ENCODE results near the gene CDC42SE2.

CDC42SE2 gene

DNA sequence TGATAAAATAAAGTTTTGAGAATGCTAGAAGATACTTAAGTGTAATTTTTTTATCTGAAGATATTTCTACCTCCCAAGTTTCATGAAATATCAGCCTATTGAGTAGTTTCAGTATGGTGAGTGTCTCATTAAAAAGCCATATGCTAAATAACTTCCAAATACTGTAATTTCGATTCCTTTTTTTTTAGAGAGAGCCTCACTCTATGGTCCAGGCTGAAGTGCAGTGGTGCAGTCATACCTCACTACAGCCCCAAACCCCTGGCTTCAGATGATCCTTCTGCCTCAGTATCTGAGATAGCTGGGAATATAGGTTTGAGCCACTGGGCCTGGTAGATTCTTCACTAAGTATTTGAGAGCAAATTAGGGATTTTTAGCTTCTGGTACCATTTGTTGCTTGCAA is 24.5 kb downstream of the CDC42SE2 start:
- DNase-seq (ENCODE audit: low read depth): no peak
- TF ChIP-seq MYC (IDR thresholded peaks at IDR 0.05; ENCODE audit: low read depth, low read length) (no peak), POLR2A (IDR thresholded peaks at IDR 0.05; ENCODE audit: extremely low read depth, insufficient read length) (no peak)
- TF ChIP-seq, protein P1, sequence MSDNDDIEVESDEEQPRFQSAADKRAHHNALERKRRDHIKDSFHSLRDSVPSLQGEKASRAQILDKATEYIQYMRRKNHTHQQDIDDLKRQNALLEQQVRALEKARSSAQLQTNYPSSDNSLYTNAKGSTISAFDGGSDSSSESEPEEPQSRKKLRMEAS (IDR thresholded peaks at IDR 0.05; ENCODE audit: low read depth, low read length): no peak
- TF ChIP-seq, protein P2, sequence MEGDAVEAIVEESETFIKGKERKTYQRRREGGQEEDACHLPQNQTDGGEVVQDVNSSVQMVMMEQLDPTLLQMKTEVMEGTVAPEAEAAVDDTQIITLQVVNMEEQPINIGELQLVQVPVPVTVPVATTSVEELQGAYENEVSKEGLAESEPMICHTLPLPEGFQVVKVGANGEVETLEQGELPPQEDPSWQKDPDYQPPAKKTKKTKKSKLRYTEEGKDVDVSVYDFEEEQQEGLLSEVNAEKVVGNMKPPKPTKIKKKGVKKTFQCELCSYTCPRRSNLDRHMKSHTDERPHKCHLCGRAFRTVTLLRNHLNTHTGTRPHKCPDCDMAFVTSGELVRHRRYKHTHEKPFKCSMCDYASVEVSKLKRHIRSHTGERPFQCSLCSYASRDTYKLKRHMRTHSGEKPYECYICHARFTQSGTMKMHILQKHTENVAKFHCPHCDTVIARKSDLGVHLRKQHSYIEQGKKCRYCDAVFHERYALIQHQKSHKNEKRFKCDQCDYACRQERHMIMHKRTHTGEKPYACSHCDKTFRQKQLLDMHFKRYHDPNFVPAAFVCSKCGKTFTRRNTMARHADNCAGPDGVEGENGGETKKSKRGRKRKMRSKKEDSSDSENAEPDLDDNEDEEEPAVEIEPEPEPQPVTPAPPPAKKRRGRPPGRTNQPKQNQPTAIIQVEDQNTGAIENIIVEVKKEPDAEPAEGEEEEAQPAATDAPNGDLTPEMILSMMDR (IDR thresholded peaks at IDR 0.05; ENCODE audit: low read depth, low read length): no peak
- no peak overlapping the region for H3K4me3 ChIP-seq (ENCODE audit: low read depth, low read length)

DNA sequence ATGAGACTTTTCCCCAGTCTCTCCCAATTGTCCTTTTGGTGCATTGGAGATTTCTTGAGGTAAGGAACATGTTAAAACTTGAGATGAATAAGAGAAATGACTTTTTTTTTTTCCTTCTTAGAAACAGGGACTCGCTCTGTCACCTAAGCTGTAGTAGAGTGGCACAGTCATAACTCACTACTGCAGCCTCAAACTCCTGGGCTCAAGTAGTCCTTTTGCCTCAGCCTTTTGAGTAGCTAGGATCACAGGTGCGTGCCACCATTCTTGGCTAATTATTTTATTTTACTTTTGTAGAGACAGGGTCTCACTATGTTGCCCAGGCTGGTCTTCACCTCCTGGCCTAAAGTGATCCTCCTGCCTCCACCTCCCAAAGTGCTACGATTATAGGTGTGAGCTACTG is 25.9 kb downstream of the CDC42SE2 start:
- TF ChIP-seq MYC (IDR thresholded peaks at IDR 0.05; ENCODE audit: low read depth, low read length) (no peak), POLR2A (IDR thresholded peaks at IDR 0.05; ENCODE audit: extremely low read depth, insufficient read length) (no peak)
- TF ChIP-seq, protein P1 (IDR thresholded peaks at IDR 0.05; ENCODE audit: low read depth, low read length): no peak
- TF ChIP-seq, protein P2 (IDR thresholded peaks at IDR 0.05; ENCODE audit: low read depth, low read length): no peak
- H3K4me3 ChIP-seq (ENCODE audit: low read depth, low read length): no peak overlapping the region
- DNase-seq (ENCODE audit: low read depth): no peak

DNA sequence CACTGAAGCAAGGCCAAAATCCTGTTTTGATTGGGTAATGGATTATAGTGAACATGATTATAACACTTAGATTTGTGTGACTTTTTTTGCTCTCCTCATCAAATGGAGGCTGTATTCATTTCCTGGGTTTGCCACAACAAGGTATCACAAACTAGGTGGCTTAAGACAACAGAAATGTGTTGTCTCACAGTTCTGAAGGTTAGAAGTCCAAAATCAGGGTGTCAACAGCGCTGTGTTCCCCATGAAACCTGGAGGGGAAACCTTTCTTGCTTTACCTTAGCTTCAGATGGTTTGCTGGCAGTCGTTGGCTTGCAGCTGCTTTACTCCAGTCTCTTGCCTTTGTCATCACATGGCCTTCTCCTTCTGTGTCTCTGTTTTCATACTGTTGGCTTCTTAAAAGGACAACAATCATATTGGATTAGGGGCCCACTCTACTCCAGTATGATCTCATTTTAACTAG is 32.4 kb downstream of the CDC42SE2 start:
- DNase-seq (ENCODE audit: low read depth): no peak
- H3K4me3 ChIP-seq (ENCODE audit: low read depth, low read length): no peak overlapping the region

DNA sequence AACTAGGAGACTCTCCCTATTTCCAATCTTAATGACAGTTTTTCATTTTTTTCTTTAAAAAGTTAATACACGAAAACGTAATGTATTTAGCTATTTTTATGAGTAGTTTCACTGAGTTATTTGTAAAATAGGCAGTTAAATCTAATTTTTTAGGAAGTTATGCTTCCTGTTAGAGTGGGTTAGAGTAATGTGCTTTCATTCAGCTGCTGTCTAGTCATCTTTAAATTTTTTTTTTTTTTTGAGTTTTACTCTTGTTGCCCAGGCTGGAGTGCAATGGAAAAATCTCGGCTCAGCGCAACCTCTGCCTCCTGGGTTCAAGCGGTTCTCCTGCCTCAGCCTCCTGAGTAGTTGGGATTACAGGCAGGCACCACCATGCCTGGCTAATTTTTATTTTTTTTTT is 34.0 kb downstream of the CDC42SE2 start:
- TF ChIP-seq, protein P2 (IDR thresholded peaks at IDR 0.05; ENCODE audit: low read depth, low read length): no peak
- no peak for TF ChIP-seq MYC (IDR thresholded peaks at IDR 0.05; ENCODE audit: low read depth, low read length)
- no peak for DNase-seq (ENCODE audit: low read depth)
- no peak overlapping the region for H3K4me3 ChIP-seq (ENCODE audit: low read depth, low read length)

More for the DNA sequence above, 32.4 kb downstream of the CDC42SE2 start:
- TF ChIP-seq POLR2A (IDR thresholded peaks at IDR 0.05; ENCODE audit: extremely low read depth, insufficient read length) (no peak), MYC (IDR thresholded peaks at IDR 0.05; ENCODE audit: low read depth, low read length) (no peak)
- TF ChIP-seq, protein P1 (IDR thresholded peaks at IDR 0.05; ENCODE audit: low read depth, low read length): no peak
- TF ChIP-seq, protein P2 (IDR thresholded peaks at IDR 0.05; ENCODE audit: low read depth, low read length): no peak

DNA sequence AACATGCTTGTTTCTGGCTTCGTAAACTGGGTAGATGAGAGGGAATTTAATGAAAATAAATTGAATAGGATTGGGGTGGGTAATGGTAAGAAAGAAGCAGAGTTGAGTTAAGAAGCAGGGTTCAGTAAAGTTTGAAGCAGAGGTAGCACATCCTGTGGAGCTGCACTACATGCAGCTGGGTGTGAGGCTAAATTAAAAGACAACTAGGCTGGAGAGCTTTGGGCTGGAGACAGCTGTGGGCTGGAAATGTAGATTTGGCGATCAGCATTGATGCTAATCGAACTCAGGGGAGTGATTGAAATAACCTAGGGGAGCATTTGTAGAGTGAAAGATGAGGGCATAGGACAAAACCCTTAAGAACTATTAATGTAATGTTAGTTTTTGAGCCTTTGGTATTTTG is 35.6 kb downstream of the CDC42SE2 start:
- no peak for DNase-seq (ENCODE audit: low read depth)
- no peak for TF ChIP-seq POLR2A (IDR thresholded peaks at IDR 0.05; ENCODE audit: extremely low read depth, insufficient read length)
- no peak for TF ChIP-seq MYC (IDR thresholded peaks at IDR 0.05; ENCODE audit: low read depth, low read length)
- TF ChIP-seq, protein P1 (IDR thresholded peaks at IDR 0.05; ENCODE audit: low read depth, low read length): no peak
- TF ChIP-seq, protein P2 (IDR thresholded peaks at IDR 0.05; ENCODE audit: low read depth, low read length): no peak
- no peak overlapping the region for H3K4me3 ChIP-seq (ENCODE audit: low read depth, low read length)

DNA sequence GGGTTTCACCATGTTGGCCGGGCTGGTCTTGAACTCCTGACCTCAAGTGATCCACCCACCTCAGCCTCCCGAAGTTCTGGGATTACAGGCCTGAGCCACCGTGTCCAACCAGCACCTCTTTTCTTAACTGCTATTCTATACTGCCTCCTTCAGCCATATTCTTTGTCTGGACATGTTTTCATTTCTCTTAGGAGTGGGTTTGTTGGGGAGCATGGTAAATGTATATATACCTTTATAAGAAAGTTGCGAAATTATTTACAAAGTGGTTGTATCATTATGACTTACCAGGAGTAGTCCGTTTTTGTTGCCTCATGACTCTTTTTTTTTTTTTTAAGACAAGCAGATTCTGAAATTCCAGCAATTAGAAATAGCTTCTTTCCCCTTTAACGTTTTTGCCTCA is 38.7 kb downstream of the CDC42SE2 start:
- no peak overlapping the region for H3K4me3 ChIP-seq (ENCODE audit: low read depth, low read length)
- no peak for DNase-seq (ENCODE audit: low read depth)
- TF ChIP-seq, protein P2 (IDR thresholded peaks at IDR 0.05; ENCODE audit: low read depth, low read length): no peak
- TF ChIP-seq, protein P1 (IDR thresholded peaks at IDR 0.05; ENCODE audit: low read depth, low read length): no peak
- no peak for TF ChIP-seq POLR2A (IDR thresholded peaks at IDR 0.05; ENCODE audit: extremely low read depth, insufficient read length)

Measured in NB4 (cell line).